ENCODE data around the gene PEX7.

DNA sequence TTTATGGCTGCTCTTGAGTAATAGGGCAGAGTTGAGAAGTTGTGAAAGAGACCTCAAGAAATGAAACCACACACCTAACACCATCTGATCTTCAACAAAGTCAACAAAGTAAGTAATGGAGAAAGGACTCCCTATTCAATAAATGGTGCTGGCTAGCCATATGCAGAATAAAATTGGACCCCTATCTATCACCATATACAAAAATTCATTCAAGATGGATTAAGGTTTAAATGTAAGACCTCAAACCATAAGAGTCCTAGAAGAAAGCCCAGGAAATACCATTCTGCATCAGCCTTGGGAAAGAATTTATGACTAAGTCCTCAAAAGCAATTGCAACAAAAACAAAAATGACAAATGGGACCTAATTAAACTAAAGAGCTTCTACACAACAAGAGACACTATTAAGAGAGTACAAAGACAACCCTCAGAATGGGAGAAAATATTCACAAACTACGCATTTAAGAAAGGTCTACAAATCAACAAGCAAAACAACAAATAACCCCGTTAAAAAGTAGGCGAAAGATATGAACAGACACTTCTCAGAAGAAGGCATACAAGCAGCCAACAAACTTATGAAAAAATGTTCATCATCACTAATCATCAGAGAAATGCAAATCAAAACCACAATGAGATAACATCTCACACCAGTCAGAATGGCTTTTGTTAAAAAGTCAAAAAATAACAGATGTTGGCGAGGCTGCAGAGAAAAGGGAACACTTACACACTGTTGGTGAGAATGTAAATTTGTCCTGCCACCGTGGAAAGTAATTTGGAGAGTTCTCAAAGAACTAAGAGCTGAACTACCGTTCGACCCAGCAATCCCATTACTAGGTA, 34.1 kb upstream of the PEX7 start:
- TF ChIP-seq, protein P1, sequence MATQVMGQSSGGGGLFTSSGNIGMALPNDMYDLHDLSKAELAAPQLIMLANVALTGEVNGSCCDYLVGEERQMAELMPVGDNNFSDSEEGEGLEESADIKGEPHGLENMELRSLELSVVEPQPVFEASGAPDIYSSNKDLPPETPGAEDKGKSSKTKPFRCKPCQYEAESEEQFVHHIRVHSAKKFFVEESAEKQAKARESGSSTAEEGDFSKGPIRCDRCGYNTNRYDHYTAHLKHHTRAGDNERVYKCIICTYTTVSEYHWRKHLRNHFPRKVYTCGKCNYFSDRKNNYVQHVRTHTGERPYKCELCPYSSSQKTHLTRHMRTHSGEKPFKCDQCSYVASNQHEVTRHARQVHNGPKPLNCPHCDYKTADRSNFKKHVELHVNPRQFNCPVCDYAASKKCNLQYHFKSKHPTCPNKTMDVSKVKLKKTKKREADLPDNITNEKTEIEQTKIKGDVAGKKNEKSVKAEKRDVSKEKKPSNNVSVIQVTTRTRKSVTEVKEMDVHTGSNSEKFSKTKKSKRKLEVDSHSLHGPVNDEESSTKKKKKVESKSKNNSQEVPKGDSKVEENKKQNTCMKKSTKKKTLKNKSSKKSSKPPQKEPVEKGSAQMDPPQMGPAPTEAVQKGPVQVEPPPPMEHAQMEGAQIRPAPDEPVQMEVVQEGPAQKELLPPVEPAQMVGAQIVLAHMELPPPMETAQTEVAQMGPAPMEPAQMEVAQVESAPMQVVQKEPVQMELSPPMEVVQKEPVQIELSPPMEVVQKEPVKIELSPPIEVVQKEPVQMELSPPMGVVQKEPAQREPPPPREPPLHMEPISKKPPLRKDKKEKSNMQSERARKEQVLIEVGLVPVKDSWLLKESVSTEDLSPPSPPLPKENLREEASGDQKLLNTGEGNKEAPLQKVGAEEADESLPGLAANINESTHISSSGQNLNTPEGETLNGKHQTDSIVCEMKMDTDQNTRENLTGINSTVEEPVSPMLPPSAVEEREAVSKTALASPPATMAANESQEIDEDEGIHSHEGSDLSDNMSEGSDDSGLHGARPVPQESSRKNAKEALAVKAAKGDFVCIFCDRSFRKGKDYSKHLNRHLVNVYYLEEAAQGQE (IDR thresholded peaks at IDR 0.05; ENCODE audit: unreplicated experiment), result no peak
- no peak for TF ChIP-seq EZH2phosphoT487 (IDR thresholded peaks at IDR 0.05; ENCODE audit: unreplicated experiment)
- TF ChIP-seq, protein P2, sequence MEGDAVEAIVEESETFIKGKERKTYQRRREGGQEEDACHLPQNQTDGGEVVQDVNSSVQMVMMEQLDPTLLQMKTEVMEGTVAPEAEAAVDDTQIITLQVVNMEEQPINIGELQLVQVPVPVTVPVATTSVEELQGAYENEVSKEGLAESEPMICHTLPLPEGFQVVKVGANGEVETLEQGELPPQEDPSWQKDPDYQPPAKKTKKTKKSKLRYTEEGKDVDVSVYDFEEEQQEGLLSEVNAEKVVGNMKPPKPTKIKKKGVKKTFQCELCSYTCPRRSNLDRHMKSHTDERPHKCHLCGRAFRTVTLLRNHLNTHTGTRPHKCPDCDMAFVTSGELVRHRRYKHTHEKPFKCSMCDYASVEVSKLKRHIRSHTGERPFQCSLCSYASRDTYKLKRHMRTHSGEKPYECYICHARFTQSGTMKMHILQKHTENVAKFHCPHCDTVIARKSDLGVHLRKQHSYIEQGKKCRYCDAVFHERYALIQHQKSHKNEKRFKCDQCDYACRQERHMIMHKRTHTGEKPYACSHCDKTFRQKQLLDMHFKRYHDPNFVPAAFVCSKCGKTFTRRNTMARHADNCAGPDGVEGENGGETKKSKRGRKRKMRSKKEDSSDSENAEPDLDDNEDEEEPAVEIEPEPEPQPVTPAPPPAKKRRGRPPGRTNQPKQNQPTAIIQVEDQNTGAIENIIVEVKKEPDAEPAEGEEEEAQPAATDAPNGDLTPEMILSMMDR (conservative IDR thresholded peaks at IDR 0.05; ENCODE audit: low read depth in 2 of 2), result no peak
- no peak for TF ChIP-seq STAT1 (IDR thresholded peaks at IDR 0.05; ENCODE audit: unreplicated experiment)
- TF ChIP-seq EZH2 (IDR thresholded peaks at IDR 0.05; ENCODE audit: low read depth, unreplicated experiment), result no peak
- TF ChIP-seq POLR2AphosphoS5 (IDR thresholded peaks at IDR 0.05; ENCODE audit: low read depth), result no peak
